Lower leg skin (tissue), 4 donors: ENCODE data around the gene TBXAS1. TPM values are rescaled to one million over a fixed set of nuclear protein-coding genes. Genes with fewer than 3 reads are reported as not detected.

Source experiments
- DNase-seq, 2 donors: peaks; one replicate each; pipeline ENCODE4 v3.0.0-alpha.2; 2019; ENCODE audit warnings: low spot score in 2 of 2
- H3K4me3 ChIP-seq: fragments of 200-600 bp; sonication (generic); 2 replicates; pipeline ENCODE4 v1.5.1; 2017; ENCODE audit warnings: mild to moderate bottlenecking, low read depth; ENCODE audit not compliant: poor library complexity, severe bottlenecking
- POLR2A ChIP-seq, 2 donors: fragments of 450-650 bp; IDR thresholded peaks; one replicate each; pipeline ENCODE4 v1.6.1; 2016 to 2017; ENCODE audit warnings: antibody characterized with exemption in 2 of 2, mild to moderate bottlenecking in 1 of 2, moderate library complexity in 1 of 2
- WGBS, 2 donors: methylation state at CpG; one replicate each; pipeline ENCODE4 v1.1.5; 2018; 5-methylcytosine and 5-hydroxymethylcytosine counted together
- intact Hi-C: fragments of 100-400 bp; cut with DNase I; formaldehyde crosslinking; loops from one replicate; pipeline ENCODE4 v1.15.0; 2023; ENCODE audit warnings: low total_unique reads
- total RNA-seq, 4 donors: library from RNA; depleted of rRNA; stranded (reverse); fragments of >200 nt; gene quantifications; one replicate each; pipeline ENCODE4 v1.1.0, GENCODE V29; 2016
- TF ChIP-seq, protein P1 (sequence below), 3 donors: fragments of 450-650 bp; IDR thresholded peaks; one replicate each; pipeline ENCODE4 v1.5.1; 2016; ENCODE audit warnings: antibody characterized with exemption in 3 of 3, mild to moderate bottlenecking in 3 of 3, moderate library complexity in 2 of 3

The TBXAS1 gene
- total RNA-seq, 4 donors from 2014 or later = 0.91 to 9.9 (median 2.4) TPM

DNA sequence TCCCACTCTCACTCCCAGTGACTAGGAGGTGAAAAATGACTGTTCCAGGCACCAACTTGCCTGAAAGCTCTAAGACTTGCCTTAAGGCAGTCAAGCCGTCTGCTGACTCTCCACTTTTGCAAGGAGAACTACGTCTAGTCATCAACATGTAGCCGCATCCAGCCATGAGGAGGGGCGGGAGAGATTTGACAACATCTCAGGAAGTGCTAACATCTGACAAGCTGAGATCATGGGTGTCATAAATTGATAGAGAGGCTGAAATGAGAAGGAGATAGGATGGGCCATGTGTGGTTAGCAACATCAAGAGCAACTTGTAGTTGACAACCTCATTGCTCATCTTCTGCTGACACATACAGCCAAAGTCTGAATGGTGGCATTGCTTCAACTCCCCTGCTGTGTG is 9.0 kb upstream of the TBXAS1 start:
- intact Hi-C loops = no loop called here
- 30 to 47% methylated on average over 4 of the region's 4 CpGs for WGBS, 2 donors
- peak; percentile 25 to 43 for DNase-seq
- no peak overlapping the region for H3K4me3 ChIP-seq
- no peak for TF ChIP-seq POLR2A (IDR thresholded peaks at IDR 0.05)
- TF ChIP-seq, protein P1, sequence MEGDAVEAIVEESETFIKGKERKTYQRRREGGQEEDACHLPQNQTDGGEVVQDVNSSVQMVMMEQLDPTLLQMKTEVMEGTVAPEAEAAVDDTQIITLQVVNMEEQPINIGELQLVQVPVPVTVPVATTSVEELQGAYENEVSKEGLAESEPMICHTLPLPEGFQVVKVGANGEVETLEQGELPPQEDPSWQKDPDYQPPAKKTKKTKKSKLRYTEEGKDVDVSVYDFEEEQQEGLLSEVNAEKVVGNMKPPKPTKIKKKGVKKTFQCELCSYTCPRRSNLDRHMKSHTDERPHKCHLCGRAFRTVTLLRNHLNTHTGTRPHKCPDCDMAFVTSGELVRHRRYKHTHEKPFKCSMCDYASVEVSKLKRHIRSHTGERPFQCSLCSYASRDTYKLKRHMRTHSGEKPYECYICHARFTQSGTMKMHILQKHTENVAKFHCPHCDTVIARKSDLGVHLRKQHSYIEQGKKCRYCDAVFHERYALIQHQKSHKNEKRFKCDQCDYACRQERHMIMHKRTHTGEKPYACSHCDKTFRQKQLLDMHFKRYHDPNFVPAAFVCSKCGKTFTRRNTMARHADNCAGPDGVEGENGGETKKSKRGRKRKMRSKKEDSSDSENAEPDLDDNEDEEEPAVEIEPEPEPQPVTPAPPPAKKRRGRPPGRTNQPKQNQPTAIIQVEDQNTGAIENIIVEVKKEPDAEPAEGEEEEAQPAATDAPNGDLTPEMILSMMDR (IDR thresholded peaks at IDR 0.05) = no peak

GRCh38 chr7:139821349-139822105 is 7.5 kb upstream of the TBXAS1 start:
- no peak overlapping the region for H3K4me3 ChIP-seq
- peak in 1 of 2 donors; percentile 54 for DNase-seq
- TF ChIP-seq POLR2A (IDR thresholded peaks at IDR 0.05) = no peak
- TF ChIP-seq, protein P1 (IDR thresholded peaks at IDR 0.05) = no peak
- intact Hi-C loops = no loop called here
- 76 to 79% methylated on average over 14 of the region's 14 CpGs for WGBS, 2 donors

- peak in 1 of 2 donors; percentile 25 for DNase-seq
- 93% methylated on average over 9 of the region's 9 CpGs for WGBS, 2 donors
- TF ChIP-seq, protein P1 (IDR thresholded peaks at IDR 0.05) = no peak
- no peak for TF ChIP-seq POLR2A (IDR thresholded peaks at IDR 0.05)
- intact Hi-C loops = no loop called here
- no peak overlapping the region for H3K4me3 ChIP-seq
These were observed 6.2 kb upstream of the TBXAS1 start for GRCh38 chr7:139822855-139823254.

DNA sequence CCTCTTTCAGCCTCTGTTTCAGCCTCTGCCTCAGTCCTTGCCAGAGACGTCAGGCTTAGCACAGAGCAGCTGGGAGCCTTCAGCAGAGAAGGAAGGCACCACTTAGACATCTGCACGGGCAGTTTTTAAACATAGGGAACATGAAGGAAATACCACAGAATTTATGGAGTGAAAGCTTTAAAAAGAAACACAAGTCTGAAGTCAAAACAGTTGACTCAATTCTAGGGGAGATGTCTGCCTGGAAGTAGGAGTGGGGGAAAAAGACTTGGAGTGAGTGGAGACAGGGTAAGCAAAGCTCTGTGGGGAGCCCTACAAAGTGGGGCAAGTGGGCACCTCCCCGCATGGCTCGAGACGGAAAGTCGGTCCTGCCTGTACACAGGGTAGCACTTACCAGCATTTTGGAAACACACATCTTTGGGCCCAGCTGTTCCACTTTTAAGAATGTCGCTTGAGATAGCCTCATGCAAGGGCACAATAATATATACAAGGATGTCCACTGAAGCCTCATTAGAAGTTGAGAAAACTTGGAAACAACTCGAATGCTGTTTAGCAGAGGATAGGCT is 5.0 kb upstream of the TBXAS1 start:
- peak in 1 of 2 donors; percentile 28 for DNase-seq
- no peak overlapping the region for H3K4me3 ChIP-seq
- WGBS, 2 donors = 60 to 73% methylated on average over 8 of the region's 8 CpGs
- intact Hi-C loops = no loop called here
- no peak for TF ChIP-seq POLR2A (IDR thresholded peaks at IDR 0.05)
- TF ChIP-seq, protein P1 (IDR thresholded peaks at IDR 0.05) = no peak

- no peak overlapping the region for H3K4me3 ChIP-seq
- DNase-seq = peak in 1 of 2 donors; percentile 50
- intact Hi-C loops = no loop called here
- no peak for TF ChIP-seq POLR2A (IDR thresholded peaks at IDR 0.05)
- TF ChIP-seq, protein P1 (IDR thresholded peaks at IDR 0.05) = no peak
- WGBS, 2 donors = 67 to 75% methylated on average over 9 of the region's 9 CpGs
These were observed 3.3 kb upstream of the TBXAS1 start for GRCh38 chr7:139825666-139826290.
